Spleen (tissue), 13 donors: ENCODE measurements around the gene DAB2IP. TPM values are rescaled to one million over a fixed set of nuclear protein-coding genes. Genes with fewer than 3 reads are reported as not detected.

Experiments
- DNase-seq: peaks from one replicate; pipeline ENCODE4 v3.0.0-alpha.2; 2020
- H3K27ac ChIP-seq, 8 donors: fragments of 200-600 bp; sonication (generic) in 7 of 8; 1 replicate in 4 of 8; 2 replicates in 4 of 8; pipeline versions ENCODE4 v1.5.0 to v1.8.0; 2016 to 2021; ENCODE audit warnings: inconsistent platforms in 4 of 8, mild to moderate bottlenecking in 4 of 8, moderate library complexity in 1 of 8
- H3K27me3 ChIP-seq, 7 donors: fragments of 200-600 bp; sonication (generic) in 6 of 7; replicated peaks in 1 of 7; 1 replicate in 4 of 7; 2 replicates in 3 of 7; pipeline versions ENCODE4 v1.5.0 to v1.8.0; 2016 to 2021; ENCODE audit warnings: inconsistent platforms in 3 of 7, mild to moderate bottlenecking in 1 of 7
- H3K36me3 ChIP-seq, 6 donors: fragments of 200-600 bp; sonication (generic) in 5 of 6; 1 replicate in 4 of 6; 2 replicates in 2 of 6; pipeline versions ENCODE4 v1.5.0 to v1.8.0; 2016 to 2021; ENCODE audit warnings: inconsistent platforms in 2 of 6
- H3K4me1 ChIP-seq, 6 donors: fragments of 200-600 bp; sonication (generic) in 5 of 6; 1 replicate in 3 of 6; 2 replicates in 3 of 6; pipeline versions ENCODE4 v1.5.0 to v1.8.0; 2016 to 2021; ENCODE audit warnings: inconsistent platforms in 3 of 6
- H3K4me3 ChIP-seq, 8 donors: fragments of 200-600 bp; sonication (generic) in 7 of 8; 1 replicate in 4 of 8; 2 replicates in 4 of 8; pipeline versions ENCODE4 v1.5.0 to v1.8.0; 2016 to 2021; ENCODE audit warnings: inconsistent platforms in 4 of 8, mild to moderate bottlenecking in 4 of 8, moderate library complexity in 2 of 8
- H3K9me3 ChIP-seq, 8 donors: fragments of 200-600 bp; sonication (generic) in 7 of 8; 1 replicate in 4 of 8; 2 replicates in 4 of 8; pipeline versions ENCODE4 v1.5.0 to v1.8.0; 2016 to 2021; ENCODE audit warnings: inconsistent platforms in 4 of 8
- CTCF ChIP-seq, 11 experiments: fragments of 200-600 bp in 7 of 11; fragments of 450-650 bp in 4 of 11; sonication (generic) in 4 of 11; IDR thresholded peaks in 8 of 11; conservative IDR thresholded peaks in 3 of 11; 1 replicate in 7 of 11; 2 replicates in 4 of 11; pipeline versions ENCODE4 v1.4.0 to v1.8.0; 2016 to 2021; ENCODE audit warnings: antibody characterized with exemption in 11 of 11, inconsistent platforms in 4 of 11, mild to moderate bottlenecking in 1 of 11
- POLR2A ChIP-seq, 3 donors: fragments of 450-650 bp; IDR thresholded peaks; one replicate each; pipeline ENCODE4 v1.5.1; 2017; ENCODE audit warnings: antibody characterized with exemption in 3 of 3, mild to moderate bottlenecking in 1 of 3
- POLR2AphosphoS5 ChIP-seq, 3 donors: sonication (generic); formaldehyde crosslinking; IDR thresholded peaks; one replicate each; pipeline ENCODE4 v1.5.1; 2017; ENCODE audit warnings: antibody characterized with exemption in 3 of 3
- WGBS, 5 donors: extraction: QIAGEN DNeasy Blood & Tissue Kit in 3 of 5; methylation state at CpG; one replicate each; pipeline versions ENCODE4 v1.1.5 to v1.1.7; 2013 to 2018; 5-methylcytosine and 5-hydroxymethylcytosine counted together
- intact Hi-C: fragments of 100-400 bp; cut with DNase I; formaldehyde crosslinking; loops from one replicate; pipeline ENCODE4 v1.15.0; 2023; ENCODE audit warnings: low total_unique reads
- long read RNA-seq, 2 donors: transcript quantifications; one replicate each; lab custom pipeline, GENCODE V29; 2026
- polyA plus RNA-seq, 3 donors: library from polyadenylated mRNA; stranded (reverse); fragments of 200-250 nt; gene quantifications; one replicate each; pipeline ENCODE4 v1.2.1, GENCODE V29; 2013
- total RNA-seq, 7 donors: library from RNA; depleted of rRNA in 3 of 7; stranded (reverse); fragments of >200 nt in 3 of 7; fragmentation: NEBNext Ultra II Directional in 4 of 7; extraction: Animal tissue kit (Norgen Biotek cat#: 25700) in 4 of 7; gene quantifications; one replicate each; pipeline versions ENCODE4 v1.1.0 to v1.2.1, GENCODE V29; 2016 to 2021
- donor health status: healthy with polysubstance abuse.
- donor health status: DM: no; HTN: no; CAD: no; lungs with moderate emphysema.
- donor health status: DM: no; HTN: no; CAD: no.
- donor health status: Bipolar disorder and iron deficiency.
- donor health status: healthy.
- donor health status: DM: no; HTN: no; CAD: no.
- donor health status: DM: yes; HTN: yes; CAD: no.

DAB2IP gene
- 10 to 100 TPM; 34.1 to 83.0 (median 48.5) TPM for total RNA-seq
- polyA plus RNA-seq: 10 to 100 TPM in 1 of 3 donors, 1 to 10 TPM in 2; 5.0 to 24.2 (median 6.0) TPM
- long read RNA-seq, donor 1, partial matches to known transcripts: 5 of 6 reads
- long read RNA-seq, donor 1, other reads (novel, unspliced or antisense): 0 of 6 reads
- long read RNA-seq, donor 2, partial matches to known transcripts: 0 of 2 reads
- long read RNA-seq, donor 2, other reads (novel, unspliced or antisense): 0 of 2 reads

- H3K36me3 ChIP-seq: no peaks in the 10 kb centered on the region
- peaks cover 6 to 48% (median 29%) of the 10 kb centered on the region in 6 donors for H3K4me1 ChIP-seq
- WGBS, 5 donors: 1 to 6% (median 3%) methylated on average over 28 to 79 of the region's 79 CpGs
- TF ChIP-seq CTCF (IDR thresholded peaks at IDR 0.05 in 8 of 11, conservative IDR thresholded peaks at IDR 0.05 in 3 of 11) (no peak), POLR2AphosphoS5 (IDR thresholded peaks at IDR 0.05) (peak in 2 of 3 donors; percentile 68 to 75), POLR2A (IDR thresholded peaks at IDR 0.05) (no peak)
- H3K27me3 ChIP-seq: peaks cover 0 to 72% (median 21%) of the 10 kb centered on the region in 7 donors
- peak within 1 kb of the TSS; percentile 38 to 72 (median 47) for H3K4me3 ChIP-seq
- intact Hi-C loops: no loop called here
- peak; percentile 72 for DNase-seq
- peak within 1 kb of the TSS in 5 of 8 donors; percentile 51 to 68 (median 63) for H3K27ac ChIP-seq
- no peaks in the 10 kb centered on the region for H3K9me3 ChIP-seq
Observed at GRCh38 chr9:121651295-121652020, at the start of gene DAB2IP. DAB2IP (plus strand) TSS chr9:121651634; CDS start chr9:121651776, 142 bp downstream.

- Histone ChIP-seq H3K27me3 (peaks cover 9 to 89% (median 35%) of the 10 kb centered on the region in 7 donors), H3K4me1 (peaks cover 7 to 51% (median 22%) of the 10 kb centered on the region in 6 donors), H3K27ac (no peak overlapping the region), H3K4me3 (no peak overlapping the region), H3K9me3 (peaks cover 0 to 8% (median 2%) of the 10 kb centered on the region in 8 donors), H3K36me3 (no peaks in the 10 kb centered on the region)
- intact Hi-C loops: no loop called here
- 87 to 96% (median 92%) methylated on average over 7 of the region's 7 CpGs for WGBS, 5 donors
- TF ChIP-seq POLR2A (IDR thresholded peaks at IDR 0.05) (no peak), POLR2AphosphoS5 (IDR thresholded peaks at IDR 0.05) (no peak), CTCF (IDR thresholded peaks at IDR 0.05 in 8 of 11, conservative IDR thresholded peaks at IDR 0.05 in 3 of 11) (no peak)
- DNase-seq: no peak
Observed at GRCh38 chr9:121603028-121603427, 48.4 kb upstream of the DAB2IP start.

GRCh38 chr9:121604242-121604641 lies 47.2 kb upstream of the DAB2IP start:
- Histone ChIP-seq H3K36me3 (no peaks in the 10 kb centered on the region), H3K4me3 (no peak overlapping the region), H3K27me3 (peaks cover 4 to 89% (median 23%) of the 10 kb centered on the region in 7 donors), H3K9me3 (no peaks in the 10 kb centered on the region), H3K4me1 (peaks cover 7 to 42% (median 17%) of the 10 kb centered on the region in 6 donors), H3K27ac (no peak overlapping the region)
- DNase-seq: no peak
- intact Hi-C loops: no loop called here
- no peak for TF ChIP-seq POLR2A (IDR thresholded peaks at IDR 0.05)
- no peak for TF ChIP-seq CTCF (IDR thresholded peaks at IDR 0.05 in 8 of 11, conservative IDR thresholded peaks at IDR 0.05 in 3 of 11)
- no peak for TF ChIP-seq POLR2AphosphoS5 (IDR thresholded peaks at IDR 0.05)
- WGBS, 5 donors: 16 to 30% (median 21%) methylated on average over 4 of the region's 4 CpGs

GRCh38 chr9:121604654-121605053 lies 46.8 kb upstream of the DAB2IP start:
- intact Hi-C loops: no loop called here
- 82 to 97% (median 89%) methylated on average over 8 of the region's 8 CpGs for WGBS, 5 donors

More at GRCh38 chr9:121604654-121605053, 46.8 kb upstream of the DAB2IP start:
- no peak for DNase-seq
- TF ChIP-seq CTCF (IDR thresholded peaks at IDR 0.05 in 8 of 11, conservative IDR thresholded peaks at IDR 0.05 in 3 of 11) (no peak), POLR2AphosphoS5 (IDR thresholded peaks at IDR 0.05) (no peak), POLR2A (IDR thresholded peaks at IDR 0.05) (no peak)
- no peak overlapping the region for H3K4me3 ChIP-seq
- H3K4me1 ChIP-seq: peaks cover 4 to 38% (median 13%) of the 10 kb centered on the region in 6 donors
- H3K36me3 ChIP-seq: no peaks in the 10 kb centered on the region
- no peak overlapping the region for H3K27ac ChIP-seq
- H3K9me3 ChIP-seq: no peaks in the 10 kb centered on the region
- H3K27me3 ChIP-seq: peaks cover 4 to 89% (median 18%) of the 10 kb centered on the region in 7 donors
